ENCODE measurements around the gene CASS4. TPM values are rescaled to one million over a fixed set of nuclear protein-coding genes. Genes with fewer than 3 reads are reported as not detected.

The CASS4 gene
- total RNA-seq, 1 donor from 2014 or later = 2.3 TPM

DNA sequence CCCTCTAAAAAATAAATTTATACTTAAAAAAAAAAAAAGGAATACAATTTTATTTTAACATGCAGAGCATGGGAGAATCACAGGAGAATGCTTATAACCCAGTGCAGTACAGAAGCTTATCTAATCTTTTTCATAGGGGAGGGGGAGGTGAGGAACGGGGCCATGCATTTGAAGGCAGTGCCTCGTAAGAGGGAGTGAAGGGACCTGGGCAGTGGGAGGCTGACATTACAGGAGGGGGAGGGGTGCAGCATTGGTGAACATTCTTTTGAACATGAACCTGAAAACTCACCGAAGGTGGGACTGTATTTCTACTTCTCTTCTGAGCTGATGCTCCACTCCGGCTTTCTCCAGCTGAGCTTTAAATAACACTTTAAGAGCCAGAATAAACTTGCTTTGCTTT lies 29.4 kb upstream of the CASS4 start:
- DNase-seq (ENCODE audit: low read depth) (no peak), FAIRE-seq (no peak)
- H3K27ac Mint-ChIP-seq (ENCODE audit: unreplicated experiment) = no peak overlapping the region
- peaks cover 5% of the 10 kb centered on the region for H3K4me1 Mint-ChIP-seq (ENCODE audit: low read depth, unreplicated experiment)
- Histone ChIP-seq H3K4me3 (ENCODE audit: insufficient read depth, low read depth, low read length) (no peak overlapping the region), H3K4me2 (ENCODE audit: low read length) (no peak overlapping the region), H3K36me3 (ENCODE audit: insufficient read depth, low read length) (peaks cover 32% of the 10 kb centered on the region), H3K27ac (ENCODE audit: low read depth, low read length) (no peak overlapping the region), H3K79me2 (ENCODE audit: insufficient read depth, low read length) (peaks cover 79% of the 10 kb centered on the region), H4K20me1 (ENCODE audit: insufficient read depth, low read length) (peaks cover 8% of the 10 kb centered on the region), H2AFZ (ENCODE audit: low read depth, low read length) (no peak overlapping the region), H3K4me1 (ENCODE audit: insufficient read depth, low read length) (no peaks in the 10 kb centered on the region), H3K9me3 (ENCODE audit: insufficient read depth, low read depth, low read length) (no peaks in the 10 kb centered on the region), H3K9ac (ENCODE audit: low read length) (no peak overlapping the region), H3K27me3 (ENCODE audit: insufficient read depth, low read length) (no peaks in the 10 kb centered on the region)
- no peaks in the 10 kb centered on the region for H3K36me3 Mint-ChIP-seq (ENCODE audit: low read depth, unreplicated experiment)
- no peaks in the 10 kb centered on the region for H3K9me3 Mint-ChIP-seq (ENCODE audit: unreplicated experiment)
- TF ChIP-seq, protein P1, sequence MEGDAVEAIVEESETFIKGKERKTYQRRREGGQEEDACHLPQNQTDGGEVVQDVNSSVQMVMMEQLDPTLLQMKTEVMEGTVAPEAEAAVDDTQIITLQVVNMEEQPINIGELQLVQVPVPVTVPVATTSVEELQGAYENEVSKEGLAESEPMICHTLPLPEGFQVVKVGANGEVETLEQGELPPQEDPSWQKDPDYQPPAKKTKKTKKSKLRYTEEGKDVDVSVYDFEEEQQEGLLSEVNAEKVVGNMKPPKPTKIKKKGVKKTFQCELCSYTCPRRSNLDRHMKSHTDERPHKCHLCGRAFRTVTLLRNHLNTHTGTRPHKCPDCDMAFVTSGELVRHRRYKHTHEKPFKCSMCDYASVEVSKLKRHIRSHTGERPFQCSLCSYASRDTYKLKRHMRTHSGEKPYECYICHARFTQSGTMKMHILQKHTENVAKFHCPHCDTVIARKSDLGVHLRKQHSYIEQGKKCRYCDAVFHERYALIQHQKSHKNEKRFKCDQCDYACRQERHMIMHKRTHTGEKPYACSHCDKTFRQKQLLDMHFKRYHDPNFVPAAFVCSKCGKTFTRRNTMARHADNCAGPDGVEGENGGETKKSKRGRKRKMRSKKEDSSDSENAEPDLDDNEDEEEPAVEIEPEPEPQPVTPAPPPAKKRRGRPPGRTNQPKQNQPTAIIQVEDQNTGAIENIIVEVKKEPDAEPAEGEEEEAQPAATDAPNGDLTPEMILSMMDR (IDR thresholded peaks at IDR 0.05; ENCODE audit: insufficient read depth, low read depth, low read length) = no peak
- TF ChIP-seq EZH2 (IDR thresholded peaks at IDR 0.05; ENCODE audit: insufficient read depth, low read length) = no peak
- no peak overlapping the region for H3K4me3 Mint-ChIP-seq (ENCODE audit: unreplicated experiment)
- no peaks in the 10 kb centered on the region for H3K27me3 Mint-ChIP-seq (ENCODE audit: low read depth, unreplicated experiment)

DNA sequence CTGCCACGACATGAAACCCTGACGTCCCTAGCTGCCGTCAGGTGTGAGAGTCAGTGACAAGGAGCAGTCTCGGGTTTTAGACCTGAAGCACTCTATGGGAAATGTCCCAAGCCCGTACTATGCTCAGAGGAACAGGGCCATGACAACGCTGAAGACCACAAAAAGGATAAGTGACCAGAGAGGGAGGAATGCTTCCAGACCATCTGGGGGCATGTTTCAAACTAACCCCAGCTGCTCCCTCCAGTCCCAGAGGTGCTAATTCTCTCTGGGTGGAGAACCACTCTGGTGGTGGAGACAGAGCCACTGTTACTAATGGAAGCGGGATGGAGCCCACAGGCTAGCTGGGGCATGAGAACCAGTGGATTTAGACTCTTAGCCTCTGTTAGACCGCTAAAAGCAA lies 28.7 kb upstream of the CASS4 start:
- DNase-seq (ENCODE audit: low read depth) (no peak), FAIRE-seq (no peak)
- no peak overlapping the region for H3K4me3 ChIP-seq (ENCODE audit: insufficient read depth, low read depth, low read length)
- no peak overlapping the region for H3K4me2 ChIP-seq (ENCODE audit: low read length)
- no peak overlapping the region for H3K9ac ChIP-seq (ENCODE audit: low read length)
- H3K27me3 ChIP-seq (ENCODE audit: insufficient read depth, low read length) = no peaks in the 10 kb centered on the region
- H4K20me1 ChIP-seq (ENCODE audit: insufficient read depth, low read length) = peaks cover 8% of the 10 kb centered on the region
- Mint-ChIP-seq H3K36me3 (ENCODE audit: low read depth, unreplicated experiment) (no peaks in the 10 kb centered on the region), H3K27ac (ENCODE audit: unreplicated experiment) (no peak overlapping the region), H3K4me1 (ENCODE audit: low read depth, unreplicated experiment) (peaks cover 5% of the 10 kb centered on the region), H3K4me3 (ENCODE audit: unreplicated experiment) (no peak overlapping the region), H3K9me3 (ENCODE audit: unreplicated experiment) (no peaks in the 10 kb centered on the region), H3K27me3 (ENCODE audit: low read depth, unreplicated experiment) (no peaks in the 10 kb centered on the region)
- TF ChIP-seq, protein P1 (IDR thresholded peaks at IDR 0.05; ENCODE audit: insufficient read depth, low read depth, low read length) = no peak
- TF ChIP-seq EZH2 (IDR thresholded peaks at IDR 0.05; ENCODE audit: insufficient read depth, low read length) = no peak
- H3K9me3 ChIP-seq (ENCODE audit: insufficient read depth, low read depth, low read length) = no peaks in the 10 kb centered on the region
- no peak overlapping the region for H2AFZ ChIP-seq (ENCODE audit: low read depth, low read length)
- peaks cover 79% of the 10 kb centered on the region for H3K79me2 ChIP-seq (ENCODE audit: insufficient read depth, low read length)
- H3K27ac ChIP-seq (ENCODE audit: low read depth, low read length) = no peak overlapping the region
- no peaks in the 10 kb centered on the region for H3K4me1 ChIP-seq (ENCODE audit: insufficient read depth, low read length)
- peaks cover 32% of the 10 kb centered on the region for H3K36me3 ChIP-seq (ENCODE audit: insufficient read depth, low read length)

DNA sequence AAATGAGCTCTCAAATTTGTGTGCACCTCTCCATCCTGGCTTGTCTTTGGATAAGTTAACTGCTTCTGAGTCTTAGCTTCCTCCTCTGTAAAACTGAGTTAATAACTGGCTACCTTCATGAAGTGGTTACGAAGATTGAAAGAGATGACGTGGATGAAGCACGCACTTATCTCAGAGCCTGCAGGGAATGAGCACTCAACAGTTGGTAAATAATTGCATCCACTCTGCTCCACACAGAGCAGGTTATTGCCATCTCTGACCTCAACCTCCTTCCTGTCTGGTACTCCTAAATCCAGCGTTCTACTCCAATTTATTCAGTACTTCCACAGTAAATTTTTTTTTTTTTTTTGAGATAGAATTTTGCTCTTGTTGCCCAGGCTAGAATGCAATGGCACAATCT lies 26.9 kb upstream of the CASS4 start:
- Mint-ChIP-seq H3K9me3 (ENCODE audit: unreplicated experiment) (no peaks in the 10 kb centered on the region), H3K27ac (ENCODE audit: unreplicated experiment) (no peak overlapping the region), H3K27me3 (ENCODE audit: low read depth, unreplicated experiment) (no peaks in the 10 kb centered on the region), H3K4me3 (ENCODE audit: unreplicated experiment) (no peak overlapping the region), H3K4me1 (ENCODE audit: low read depth, unreplicated experiment) (peaks cover 5% of the 10 kb centered on the region), H3K36me3 (ENCODE audit: low read depth, unreplicated experiment) (no peaks in the 10 kb centered on the region)
- no peaks in the 10 kb centered on the region for H3K4me1 ChIP-seq (ENCODE audit: insufficient read depth, low read length)
- H3K36me3 ChIP-seq (ENCODE audit: insufficient read depth, low read length) = peaks cover 32% of the 10 kb centered on the region
- H3K9ac ChIP-seq (ENCODE audit: low read length) = no peak overlapping the region
- peaks cover 6% of the 10 kb centered on the region for H4K20me1 ChIP-seq (ENCODE audit: insufficient read depth, low read length)
- TF ChIP-seq EZH2 (IDR thresholded peaks at IDR 0.05; ENCODE audit: insufficient read depth, low read length) = no peak
- TF ChIP-seq, protein P1 (IDR thresholded peaks at IDR 0.05; ENCODE audit: insufficient read depth, low read depth, low read length) = no peak
- peaks cover 84% of the 10 kb centered on the region for H3K79me2 ChIP-seq (ENCODE audit: insufficient read depth, low read length)
- no peak overlapping the region for H3K4me2 ChIP-seq (ENCODE audit: low read length)
- no peak overlapping the region for H3K4me3 ChIP-seq (ENCODE audit: insufficient read depth, low read depth, low read length)
- no peak for FAIRE-seq
- no peaks in the 10 kb centered on the region for H3K27me3 ChIP-seq (ENCODE audit: insufficient read depth, low read length)
- H2AFZ ChIP-seq (ENCODE audit: low read depth, low read length) = no peak overlapping the region
- no peaks in the 10 kb centered on the region for H3K9me3 ChIP-seq (ENCODE audit: insufficient read depth, low read depth, low read length)
- no peak overlapping the region for H3K27ac ChIP-seq (ENCODE audit: low read depth, low read length)
- DNase-seq (ENCODE audit: low read depth) = no peak

Measured in astrocyte (in vitro differentiated cells and primary cell).